HepG2 (cell line): ENCODE measurements around the gene TMCO4. TPM values are rescaled to one million over a fixed set of nuclear protein-coding genes. Genes with fewer than 3 reads are reported as not detected.
A peak's percentile ranks its signal among the peaks of the same experiment; 100 is the strongest.

Experiments used
- BRCA1 ChIP-seq: sonication (generic); formaldehyde crosslinking; IDR thresholded peaks from 2 replicates; pipeline ENCODE4 v1.4.0; 2020; ENCODE audit warnings: missing genetic modification reagents
- HIC2 ChIP-seq: sonication (generic); formaldehyde crosslinking; IDR thresholded peaks from 2 replicates; pipeline ENCODE4 v1.9.0; 2022; ENCODE audit warnings: low read depth, missing genetic modification reagents
- ISX ChIP-seq: sonication (generic); formaldehyde crosslinking; conservative IDR thresholded peaks from 2 replicates; pipeline ENCODE4 v1.5.0; 2020; ENCODE audit warnings: missing genetic modification reagents
- KLF16 ChIP-seq, 2 experiments: sonication (generic) in 1 of 2; formaldehyde crosslinking in 1 of 2; IDR thresholded peaks; 2 replicates each; pipeline versions ENCODE4 v1.6.1 to v1.8.0; 2016 to 2023; ENCODE audit warnings: missing genetic modification reagents in 2 of 2, missing compliant biosample characterization in 1 of 2
- MAZ ChIP-seq, 2 experiments: sonication (generic) in 1 of 2; formaldehyde crosslinking in 1 of 2; IDR thresholded peaks; 2 replicates each; pipeline versions ENCODE4 v1.5.0 to v1.6.1; 2012 to 2020; ENCODE audit warnings: low read depth in 2 of 2, mild to moderate bottlenecking in 2 of 2, borderline replicate concordance in 1 of 2, improper control_type of control experiment in 1 of 2, low read length in 1 of 2, missing genetic modification reagents in 1 of 2, moderate library complexity in 1 of 2
- PATZ1 ChIP-seq: sonication (generic); formaldehyde crosslinking; IDR thresholded peaks from 2 replicates; pipeline ENCODE4 v1.4.0; 2020; ENCODE audit warnings: missing genetic modification reagents
- RFXAP ChIP-seq: sonication (generic); formaldehyde crosslinking; IDR thresholded peaks from 2 replicates; pipeline ENCODE4 v1.4.0; 2020; ENCODE audit warnings: missing genetic modification reagents, borderline replicate concordance
- SMAD3 ChIP-seq: sonication (generic); formaldehyde crosslinking; IDR thresholded peaks from 2 replicates; pipeline ENCODE4 v1.4.0; 2020; ENCODE audit warnings: missing genetic modification reagents
- TP53 ChIP-seq: sonication (generic); formaldehyde crosslinking; conservative IDR thresholded peaks from 2 replicates; pipeline ENCODE4 v1.4.0; 2020; ENCODE audit warnings: missing genetic modification reagents
- ZFP36L2 ChIP-seq: sonication (generic); formaldehyde crosslinking; IDR thresholded peaks from 2 replicates; pipeline ENCODE4 v1.4.0; 2020; ENCODE audit warnings: missing genetic modification reagents
- ZNF263 ChIP-seq: sonication (generic); formaldehyde crosslinking; IDR thresholded peaks from 2 replicates; pipeline ENCODE4 v1.4.0; 2020; ENCODE audit warnings: missing genetic modification reagents
- ZNF512 ChIP-seq: sonication (generic); formaldehyde crosslinking; IDR thresholded peaks from 2 replicates; pipeline ENCODE4 v1.4.0; 2020; ENCODE audit warnings: mild to moderate bottlenecking, missing genetic modification reagents
- ZNF580 ChIP-seq: IDR thresholded peaks from 2 replicates; pipeline ENCODE4 v1.6.1; 2016; ENCODE audit warnings: low read depth, borderline replicate concordance
- polyA plus RNA-seq, 8 experiments: library from polyadenylated mRNA; depleted of rRNA in 3 of 8; stranded (reverse) in 7 of 8; unstranded in 1 of 8; fragments of >200 nt; fragmentation: Illumina TruSeq in 4 of 8; extraction: Trizol in 4 of 8; gene quantifications; 2 replicates each; pipeline versions ENCODE4 v1.2.1 to v1.2.3, GENCODE V29; 2011 to 2016; ENCODE audit warnings: low read depth in 4 of 8, missing spikeins in 1 of 8, mixed read lengths in 1 of 8; ENCODE audit not compliant: insufficient read depth in 1 of 8
- total RNA-seq, 5 experiments: library from RNA; depleted of rRNA; stranded (reverse); fragments of >200 nt; fragmentation: Illumina TruSeq; extraction: Trizol; gene quantifications; 2 replicates each; pipeline ENCODE4 v1.2.3, GENCODE V29; 2016; ENCODE audit warnings: low read depth in 1 of 5
- TF ChIP-seq, protein P1 (sequence below): sonication (generic); formaldehyde crosslinking; IDR thresholded peaks from 2 replicates; pipeline ENCODE4 v1.5.0; 2020; ENCODE audit warnings: mild to moderate bottlenecking, missing genetic modification reagents
- TF ChIP-seq, protein P2 (sequence below): sonication (generic); formaldehyde crosslinking; IDR thresholded peaks from 2 replicates; pipeline ENCODE4 v1.8.1; 2023; ENCODE audit warnings: mild to moderate bottlenecking, missing genetic modification reagents

The TMCO4 gene
- total and polyA plus RNA-seq, 2 of the 13 experiments (the other 11 are each of a cell fraction or from before 2014, with no cell fraction given): 2.1 to 4.1 TPM

GRCh38 chr1:19799230-19800075 is at the start of gene TMCO4 (continued):
- TF ChIP-seq ZNF512 (CRISPR knock-in tag) (no peak), SMAD3 (CRISPR knock-in tag) (no peak), PATZ1 (CRISPR knock-in tag) (no peak), KLF16 (CRISPR knock-in tag; IDR thresholded peaks at IDR 0.05) (no peak), ZNF580 (CRISPR knock-in tag) (no peak), TP53 (no peak), MAZ (IDR thresholded peaks at IDR 0.05; ENCODE audit: borderline replicate concordance, low read depth, low read length) (no peak), MAZ (CRISPR knock-in tag; IDR thresholded peaks at IDR 0.05; ENCODE audit: low read depth) (no peak), ZNF263 (no peak), BRCA1 (no peak), HIC2 (CRISPR knock-in tag) (no peak), RFXAP (CRISPR knock-in tag) (peak; percentile 27; the same call in 1 of the 2 replicates), ZFP36L2 (CRISPR knock-in tag) (no peak), ISX (no peak)
- TF ChIP-seq, protein P1, sequence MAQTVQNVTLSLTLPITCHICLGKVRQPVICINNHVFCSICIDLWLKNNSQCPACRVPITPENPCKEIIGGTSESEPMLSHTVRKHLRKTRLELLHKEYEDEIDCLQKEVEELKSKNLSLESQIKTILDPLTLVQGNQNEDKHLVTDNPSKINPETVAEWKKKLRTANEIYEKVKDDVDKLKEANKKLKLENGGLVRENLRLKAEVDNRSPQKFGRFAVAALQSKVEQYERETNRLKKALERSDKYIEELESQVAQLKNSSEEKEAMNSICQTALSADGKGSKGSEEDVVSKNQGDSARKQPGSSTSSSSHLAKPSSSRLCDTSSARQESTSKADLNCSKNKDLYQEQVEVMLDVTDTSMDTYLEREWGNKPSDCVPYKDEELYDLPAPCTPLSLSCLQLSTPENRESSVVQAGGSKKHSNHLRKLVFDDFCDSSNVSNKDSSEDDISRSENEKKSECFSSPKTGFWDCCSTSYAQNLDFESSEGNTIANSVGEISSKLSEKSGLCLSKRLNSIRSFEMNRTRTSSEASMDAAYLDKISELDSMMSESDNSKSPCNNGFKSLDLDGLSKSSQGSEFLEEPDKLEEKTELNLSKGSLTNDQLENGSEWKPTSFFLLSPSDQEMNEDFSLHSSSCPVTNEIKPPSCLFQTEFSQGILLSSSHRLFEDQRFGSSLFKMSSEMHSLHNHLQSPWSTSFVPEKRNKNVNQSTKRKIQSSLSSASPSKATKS (CRISPR knock-in tag): no peak
- TF ChIP-seq, protein P2, sequence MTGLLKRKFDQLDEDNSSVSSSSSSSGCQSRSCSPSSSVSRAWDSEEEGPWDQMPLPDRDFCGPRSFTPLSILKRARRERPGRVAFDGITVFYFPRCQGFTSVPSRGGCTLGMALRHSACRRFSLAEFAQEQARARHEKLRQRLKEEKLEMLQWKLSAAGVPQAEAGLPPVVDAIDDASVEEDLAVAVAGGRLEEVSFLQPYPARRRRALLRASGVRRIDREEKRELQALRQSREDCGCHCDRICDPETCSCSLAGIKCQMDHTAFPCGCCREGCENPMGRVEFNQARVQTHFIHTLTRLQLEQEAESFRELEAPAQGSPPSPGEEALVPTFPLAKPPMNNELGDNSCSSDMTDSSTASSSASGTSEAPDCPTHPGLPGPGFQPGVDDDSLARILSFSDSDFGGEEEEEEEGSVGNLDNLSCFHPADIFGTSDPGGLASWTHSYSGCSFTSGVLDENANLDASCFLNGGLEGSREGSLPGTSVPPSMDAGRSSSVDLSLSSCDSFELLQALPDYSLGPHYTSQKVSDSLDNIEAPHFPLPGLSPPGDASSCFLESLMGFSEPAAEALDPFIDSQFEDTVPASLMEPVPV: no peak
